SK-MEL-5 (cell line): ENCODE results near the gene CCDC12. TPM values are rescaled to one million over a fixed set of nuclear protein-coding genes. Genes with fewer than 3 reads are reported as not detected.
"Not testable (repeated sequence)": the region's sequence is repeated elsewhere in the genome, so short reads cannot be mapped to it uniquely, and the experiment has no call there.

ENCODE experiments used
- DNase-seq: peaks from one replicate; pipeline ENCODE4 v3.0.0-alpha.2; 2016; ENCODE audit warnings: low read depth, low spot score
- in situ Hi-C: cut with HindIII; loops from 2 replicates; pipeline ENCODE4 v1.10.0; 2016; ENCODE audit warnings: low sequenced_read_pairs, high pct_unique_total_duplicates, low pct_unique_long_range_greater_than_20kb
- total RNA-seq: library from RNA; depleted of rRNA; stranded (reverse); fragments of >200 nt; shearing (Covaris generic); gene quantifications from 2 replicates; pipeline ENCODE4 v1.2.3, GENCODE V29; 2014

CCDC12 gene
- total RNA-seq, 1 experiment from 2014 or later = 24.6 TPM

DNA sequence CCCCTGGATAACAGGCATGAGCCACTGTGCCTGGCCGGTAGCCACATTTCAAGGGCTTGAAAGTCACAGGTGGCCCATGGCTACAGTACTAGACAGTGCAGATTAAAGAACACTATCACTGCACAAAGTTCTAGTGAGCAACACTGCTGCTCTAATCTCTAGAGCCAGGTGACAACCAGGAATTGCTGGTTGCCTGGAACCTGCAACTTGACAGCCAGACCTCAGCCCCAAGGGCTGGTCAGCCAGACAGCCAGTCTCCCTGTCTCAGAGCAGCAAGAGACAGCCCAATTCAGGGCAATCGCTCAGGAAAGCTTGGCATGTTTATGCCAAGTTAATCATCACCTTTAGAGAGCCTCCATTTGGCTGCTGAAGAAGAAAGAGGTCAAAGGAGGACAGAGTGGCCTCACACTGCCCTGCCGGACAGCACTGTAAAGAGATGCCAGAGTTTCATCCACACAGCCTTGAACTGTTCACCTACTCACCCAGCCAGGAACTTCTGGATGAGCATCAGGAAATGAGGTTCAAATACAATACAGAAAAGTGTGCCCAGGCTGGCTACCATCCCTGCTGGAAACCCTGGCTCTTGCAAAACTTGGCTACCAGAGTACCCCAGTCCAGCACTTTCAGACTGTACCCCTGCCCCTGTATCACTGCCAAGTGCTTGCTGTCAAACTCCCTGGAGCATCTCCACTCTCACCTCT is 6.0 kb downstream of the CCDC12 start:
- in situ Hi-C loops = no loop called here
- no peak for DNase-seq

DNA sequence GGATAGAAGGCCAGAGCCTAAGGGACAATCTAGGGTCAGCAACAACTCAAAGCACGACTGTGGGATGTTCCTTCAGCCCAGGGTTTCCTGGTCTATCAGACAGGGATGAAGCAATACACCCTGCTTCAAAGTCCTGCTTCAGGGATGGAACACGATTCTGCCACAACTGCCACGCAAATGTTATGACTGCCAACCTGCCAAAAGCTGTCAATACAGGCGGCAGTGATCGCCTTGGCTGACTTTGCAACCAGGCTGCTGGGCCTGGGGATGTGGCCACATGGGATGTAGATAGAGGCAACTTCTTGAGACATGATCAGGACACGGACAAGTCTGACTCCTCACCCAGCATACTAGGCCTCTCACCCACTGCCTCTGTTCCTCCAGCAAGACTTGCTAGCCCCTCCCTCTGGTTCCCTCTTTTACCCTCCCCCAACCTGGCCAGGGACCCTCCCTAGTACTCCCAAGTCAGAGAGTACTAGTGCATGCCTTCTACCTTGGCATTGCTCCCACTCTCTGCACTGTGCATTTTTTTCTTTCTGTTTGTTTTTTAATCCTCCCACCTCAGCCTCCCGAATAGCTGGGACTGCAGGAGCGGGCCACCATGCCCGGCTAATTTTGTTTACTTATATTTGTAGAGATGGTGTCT is 7.6 kb downstream of the CCDC12 start:
- in situ Hi-C loops = no loop called here
- DNase-seq = no peak

DNA sequence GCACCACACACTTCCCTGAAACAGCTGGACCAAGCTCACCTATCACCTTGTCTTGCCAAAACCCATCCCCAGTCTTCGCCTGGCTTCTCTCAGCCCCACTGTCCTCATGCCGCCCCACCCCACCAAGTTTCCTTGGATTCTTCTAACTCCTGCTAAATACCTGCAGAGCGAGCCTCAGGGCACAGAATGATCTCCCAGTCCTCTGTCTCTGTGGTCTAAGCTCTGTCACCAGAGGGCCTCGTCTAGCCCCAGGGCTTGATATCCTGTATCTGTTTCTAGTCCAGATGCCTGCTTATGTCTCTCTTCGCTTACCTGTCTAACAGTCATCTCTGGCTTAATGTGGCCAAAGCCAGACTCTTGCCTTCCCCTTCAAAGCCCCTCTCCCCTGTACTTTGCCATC is 9.7 kb downstream of the CCDC12 start:
- no peak for DNase-seq
- in situ Hi-C loops = no loop called here

DNA sequence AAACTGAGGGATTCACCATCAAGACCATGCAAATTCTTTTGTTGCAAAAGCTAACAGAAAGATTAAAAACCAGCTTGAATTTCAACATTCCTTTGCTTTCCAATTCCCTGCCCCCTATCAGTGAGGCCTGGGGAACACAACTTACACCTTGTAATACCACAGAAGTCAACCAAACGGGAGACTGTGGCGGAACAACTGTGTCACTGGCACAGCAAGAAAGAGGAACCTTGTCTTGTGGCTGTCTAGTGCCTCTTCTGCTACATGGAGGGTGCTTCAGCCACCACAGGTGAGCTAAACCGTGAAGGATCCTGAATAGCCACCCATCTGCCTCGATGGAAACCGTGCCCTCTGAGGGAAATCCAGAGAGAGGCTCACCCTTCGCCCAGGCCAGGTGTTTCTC is 11.4 kb downstream of the CCDC12 start:
- DNase-seq = no peak
- in situ Hi-C loops = no loop called here

DNA sequence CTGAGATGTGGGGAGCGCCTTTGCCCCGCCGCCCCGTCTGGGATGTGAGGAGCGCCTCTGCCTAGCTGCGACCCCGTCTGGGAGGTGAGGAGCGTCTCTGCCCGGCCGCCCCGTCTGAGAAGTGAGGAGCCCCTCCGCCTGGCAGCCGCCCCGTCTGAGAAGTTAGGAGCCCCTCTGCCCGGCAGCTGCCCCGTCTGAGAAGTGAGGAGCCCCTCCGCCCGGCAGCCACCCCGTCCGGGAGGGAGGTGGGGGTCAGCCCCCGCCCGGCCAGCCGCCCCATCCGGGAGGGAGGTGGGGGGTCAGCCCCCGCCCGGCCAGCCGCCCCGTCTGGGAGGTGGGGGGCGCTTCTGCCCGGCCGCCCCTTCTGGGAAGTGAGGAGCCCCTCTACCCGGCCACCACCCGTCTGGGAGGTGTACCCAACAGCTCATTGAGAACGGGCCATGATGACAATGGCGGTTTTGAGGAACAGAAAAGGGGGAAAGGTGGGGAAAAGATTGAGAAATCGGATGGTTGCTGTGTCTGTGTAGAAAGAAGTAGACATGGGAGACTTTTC is 12.4 kb downstream of the CCDC12 start:
- in situ Hi-C loops, DNase-seq: not testable (repeated sequence)

DNA sequence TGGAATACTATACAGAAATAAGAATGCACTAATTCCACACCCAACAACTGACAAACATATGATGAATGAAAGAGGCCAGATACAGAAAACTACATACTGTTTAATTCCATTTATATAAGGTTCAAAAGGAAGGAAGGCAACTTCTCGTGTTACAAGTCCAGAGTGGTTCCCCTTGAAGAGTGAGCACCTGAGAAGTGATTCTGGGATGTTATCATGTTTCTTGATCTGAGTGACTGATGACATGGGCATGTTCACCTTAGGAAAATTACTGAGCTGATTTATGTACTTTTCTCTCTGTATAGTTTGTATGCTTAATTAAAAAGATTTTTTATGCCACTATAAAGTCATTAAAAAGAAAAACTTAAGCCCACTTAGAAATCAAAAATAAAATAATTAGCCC is 13.6 kb downstream of the CCDC12 start:
- in situ Hi-C loops = no loop called here
- no peak for DNase-seq

DNA sequence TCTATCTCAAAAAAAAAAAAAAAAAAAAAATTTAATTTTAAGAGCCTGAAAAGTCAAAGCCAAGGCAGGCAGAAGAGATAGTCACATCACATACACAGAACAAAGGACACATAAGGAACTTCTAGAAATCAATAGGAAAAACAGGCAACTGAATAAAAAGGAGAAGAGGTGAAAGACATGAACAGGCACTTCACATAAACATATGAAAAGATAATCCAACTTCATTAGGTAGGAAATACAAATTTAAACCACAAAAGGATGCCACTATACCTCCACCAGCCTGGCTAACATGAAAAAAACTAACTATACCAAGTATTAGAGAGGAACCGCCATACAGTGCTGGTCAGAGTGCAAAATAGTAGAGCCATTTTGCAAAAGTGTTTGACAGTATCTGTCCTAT is 14.1 kb downstream of the CCDC12 start:
- in situ Hi-C loops = no loop called here
- DNase-seq = no peak

DNA sequence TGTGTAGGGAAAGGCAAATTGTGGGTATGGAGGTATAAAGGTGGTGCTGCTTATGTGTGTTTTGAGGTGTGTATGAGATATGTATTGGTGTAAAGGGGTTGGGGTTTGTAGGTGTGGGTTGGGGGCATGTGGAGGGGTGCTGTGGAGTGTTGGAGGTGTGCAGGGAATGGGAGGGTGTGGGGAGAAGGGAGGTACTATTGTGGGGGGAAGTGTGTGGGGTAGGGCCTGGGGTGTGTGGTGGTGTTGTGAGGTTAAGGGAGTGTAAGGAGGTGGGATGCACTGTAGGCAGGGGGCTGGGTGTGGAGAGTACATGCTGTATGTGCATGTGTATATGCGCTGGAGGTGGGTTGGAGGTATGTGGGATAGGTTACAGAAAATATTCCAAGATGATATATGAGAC is 15.7 kb downstream of the CCDC12 start:
- DNase-seq = no peak
- in situ Hi-C loops = no loop called here

DNA sequence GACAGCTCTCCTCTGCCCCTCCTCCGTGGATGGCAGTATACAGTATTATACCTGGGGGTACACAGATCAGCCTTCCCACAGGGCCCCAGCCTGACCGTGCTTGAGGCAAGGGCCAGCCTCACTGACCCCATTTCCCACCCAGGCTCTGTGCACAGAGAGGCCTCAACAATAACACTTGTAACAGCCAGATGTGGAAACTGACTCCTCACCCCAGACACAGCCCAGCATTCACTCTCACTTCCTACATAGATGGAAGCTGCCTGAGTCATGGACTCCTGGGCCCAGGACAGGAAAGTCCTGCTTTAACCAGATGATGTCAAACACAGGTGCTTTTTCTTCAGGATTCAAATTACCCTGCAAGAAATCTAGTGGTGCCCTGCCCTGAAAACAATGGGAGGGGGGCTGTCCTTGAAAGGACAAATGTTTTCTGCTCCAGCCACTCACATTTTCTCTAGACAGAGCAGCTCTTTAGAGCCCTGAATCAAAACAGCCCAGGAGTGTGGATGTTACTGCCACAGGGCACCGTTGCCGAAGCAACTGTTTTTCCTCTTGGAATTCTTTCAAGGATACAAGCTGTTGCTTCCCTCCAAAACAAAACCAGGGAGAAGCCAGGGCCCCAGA is 16.4 kb downstream of the CCDC12 start:
- in situ Hi-C loops = no loop called here
- DNase-seq = no peak

DNA sequence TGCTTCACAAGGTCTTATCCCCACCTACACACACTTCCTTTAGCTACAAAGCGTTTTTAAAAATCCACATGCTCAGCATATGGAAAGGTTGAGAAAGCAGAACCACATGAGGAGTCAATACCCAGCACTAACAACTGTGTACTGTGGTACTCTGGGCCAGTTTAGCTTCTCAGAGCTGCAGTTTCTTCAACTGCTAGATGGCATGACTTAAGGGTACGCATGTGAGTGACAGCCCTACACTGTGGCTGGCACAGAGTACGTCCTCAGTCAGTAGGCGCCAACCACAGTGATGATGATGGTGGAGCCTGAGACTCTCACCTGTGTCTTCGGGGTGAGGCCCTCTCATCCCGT is 17.4 kb downstream of the CCDC12 start:
- in situ Hi-C loops = no loop called here
- no peak for DNase-seq

DNA sequence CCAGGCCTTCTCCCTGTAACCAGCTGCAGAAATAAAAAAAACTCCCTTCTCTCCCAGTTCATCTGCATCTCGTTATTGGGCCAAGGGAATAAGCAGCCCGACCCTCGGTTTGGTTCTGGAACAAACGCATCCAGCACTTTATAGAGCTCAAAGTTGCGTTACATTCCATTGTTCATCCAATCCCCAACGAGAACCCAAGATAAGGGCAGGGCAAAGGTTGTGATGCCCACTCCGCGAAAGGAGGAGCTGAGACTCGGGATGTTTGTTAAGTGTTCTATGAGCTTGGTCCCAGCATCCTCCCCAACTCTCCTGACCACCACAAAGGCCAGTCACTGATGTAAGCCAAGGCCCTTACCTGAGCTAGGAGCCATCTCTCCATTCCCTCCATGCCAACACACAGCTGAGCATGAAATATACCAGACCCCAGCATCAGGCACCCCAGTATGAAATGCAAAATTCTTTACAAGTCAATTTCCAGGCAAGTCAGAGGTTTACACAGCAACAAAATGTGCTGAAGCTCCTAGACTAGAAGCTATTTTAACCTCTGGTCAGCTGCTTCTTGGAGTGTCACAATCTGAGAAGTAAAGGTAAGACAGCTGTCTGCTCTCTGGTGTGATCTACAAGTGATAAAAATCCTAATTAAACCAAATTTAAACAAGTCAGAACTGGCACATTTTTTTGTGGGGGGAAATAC is 17.9 kb downstream of the CCDC12 start:
- no peak for DNase-seq
- in situ Hi-C loops = no loop called here

DNA sequence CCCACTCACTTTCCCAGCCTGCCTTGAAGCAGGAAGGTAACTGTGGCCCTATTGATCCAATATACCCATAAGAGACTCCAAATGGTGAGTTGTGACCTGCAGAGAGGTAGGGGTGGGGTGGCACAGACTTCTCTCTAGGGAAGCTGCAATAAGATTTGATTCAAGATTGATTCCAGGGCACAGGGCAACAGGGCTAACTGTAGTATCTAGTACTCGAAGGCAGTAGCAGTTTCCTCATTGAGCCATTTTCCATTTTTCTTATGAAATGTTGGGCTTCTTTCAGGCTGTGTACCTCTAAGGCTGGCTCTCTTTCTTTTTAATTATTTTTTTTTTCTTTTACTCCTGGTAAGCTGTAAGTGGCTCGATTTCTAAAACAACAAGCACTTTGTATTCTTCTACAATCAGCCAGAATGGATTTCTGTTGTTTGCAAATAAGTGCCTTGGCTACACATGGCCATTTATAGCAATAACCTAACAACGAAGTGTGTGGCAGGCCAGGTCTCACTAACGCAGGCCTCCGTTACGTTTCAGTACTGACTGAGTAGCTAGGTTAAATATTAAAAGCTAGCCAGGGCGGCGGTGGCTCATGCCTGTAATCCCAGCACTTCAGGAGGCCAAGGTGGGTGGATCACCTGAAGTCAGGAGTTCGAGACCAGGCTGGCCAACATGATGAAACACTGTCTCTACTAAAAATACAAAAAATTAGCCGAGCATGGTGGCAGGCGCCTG is 19.3 kb downstream of the CCDC12 start:
- in situ Hi-C loops = no loop called here
- no peak for DNase-seq

DNA sequence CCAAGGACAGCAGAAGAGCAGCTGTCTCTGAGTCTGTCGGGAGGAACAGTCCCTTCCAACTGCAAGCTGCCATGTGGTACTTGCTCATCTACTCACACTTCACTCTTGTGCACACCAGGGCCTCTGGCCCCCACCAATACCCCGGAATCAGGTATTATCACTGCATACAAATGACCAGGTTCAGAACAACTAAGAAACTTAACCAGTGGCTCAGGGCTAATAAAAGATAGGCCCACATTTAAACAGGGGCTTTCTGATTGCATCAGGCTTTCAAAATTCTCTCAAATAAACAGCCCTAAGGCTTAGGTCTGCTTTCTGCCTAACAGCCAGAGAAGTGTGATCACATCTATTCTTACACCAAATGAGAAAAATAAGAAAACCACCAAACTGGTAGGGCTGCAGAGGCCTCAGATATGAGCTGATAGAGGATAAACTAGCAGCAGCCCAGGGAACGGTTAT is 20.7 kb downstream of the CCDC12 start:
- no peak for DNase-seq
- in situ Hi-C loops = no loop called here

DNA sequence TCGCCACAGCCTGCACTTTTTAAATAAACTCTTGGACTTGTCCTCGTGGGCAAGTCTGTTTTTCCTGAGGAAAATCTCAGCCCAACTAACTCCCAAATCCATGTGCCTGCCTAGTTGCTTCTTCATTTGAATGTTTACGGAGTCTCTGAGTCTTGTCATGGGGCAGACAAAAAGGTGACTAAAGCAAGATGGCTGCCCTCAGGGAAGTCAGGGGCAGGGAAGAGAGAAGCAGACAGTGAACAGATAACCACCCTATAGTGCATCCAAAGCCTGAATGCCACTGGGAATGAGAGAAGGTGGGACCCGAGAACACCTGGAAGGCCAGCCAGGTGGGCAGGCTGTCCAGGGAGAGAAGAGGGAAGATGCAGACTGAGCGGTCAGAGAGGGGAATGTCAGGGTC is 21.4 kb downstream of the CCDC12 start:
- in situ Hi-C loops = no loop called here
- DNase-seq = no peak

DNA sequence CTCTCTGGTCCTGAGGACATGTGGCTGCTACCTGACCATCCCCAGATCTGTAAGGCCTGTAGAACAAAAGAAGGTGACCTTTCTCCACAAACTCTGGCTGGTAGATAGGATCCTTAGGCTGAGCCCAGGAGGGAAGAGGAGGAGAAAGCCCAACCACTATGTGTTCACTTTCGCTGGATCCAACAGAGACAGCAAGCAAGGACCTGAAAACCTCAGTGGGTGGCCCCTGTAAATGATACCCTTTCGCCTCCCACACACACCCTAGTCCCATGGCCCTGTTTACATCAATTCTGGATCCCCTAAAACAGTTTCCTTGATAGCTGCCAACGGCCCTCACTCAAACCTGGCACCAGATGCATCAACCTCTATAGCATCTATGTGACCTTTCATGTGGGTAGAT is 22.4 kb downstream of the CCDC12 start:
- DNase-seq = no peak
- in situ Hi-C loops = no loop called here

DNA sequence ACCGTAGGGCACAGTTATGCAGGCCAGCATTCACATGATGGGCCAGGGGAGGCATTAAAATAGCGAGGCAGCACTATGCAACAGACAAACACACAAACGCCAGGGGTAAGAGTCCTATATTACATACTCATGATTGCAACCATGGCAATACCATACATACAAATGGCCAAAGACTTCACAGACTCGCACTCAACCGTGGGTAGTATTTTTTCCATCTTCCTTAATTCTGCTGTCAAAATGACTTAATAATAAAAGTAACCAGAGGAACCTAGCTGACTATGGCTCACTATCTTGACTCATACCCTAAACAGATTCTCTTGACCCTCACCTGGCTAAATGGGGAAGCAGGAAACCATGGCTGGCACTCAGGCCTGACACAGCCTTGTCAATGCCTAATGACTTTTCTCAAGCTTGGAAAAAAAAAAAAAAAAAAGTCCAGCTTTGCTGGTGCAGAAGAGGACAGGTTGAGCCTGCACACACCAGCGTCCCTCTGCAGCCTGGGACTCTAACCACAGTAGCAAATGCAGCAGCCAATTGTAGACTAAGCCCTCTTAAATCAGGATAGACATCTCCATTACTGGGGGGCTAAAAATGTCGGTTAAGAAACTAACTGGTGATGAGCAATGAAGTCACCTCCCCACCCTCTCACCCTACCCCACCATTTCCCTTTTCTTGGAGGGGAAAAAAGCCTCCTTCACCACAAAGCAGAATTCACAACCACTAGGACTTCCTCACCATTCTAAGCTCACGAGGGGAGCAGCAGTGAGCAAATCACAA is 23.1 kb downstream of the CCDC12 start:
- in situ Hi-C loops = no loop called here
- DNase-seq = no peak

DNA sequence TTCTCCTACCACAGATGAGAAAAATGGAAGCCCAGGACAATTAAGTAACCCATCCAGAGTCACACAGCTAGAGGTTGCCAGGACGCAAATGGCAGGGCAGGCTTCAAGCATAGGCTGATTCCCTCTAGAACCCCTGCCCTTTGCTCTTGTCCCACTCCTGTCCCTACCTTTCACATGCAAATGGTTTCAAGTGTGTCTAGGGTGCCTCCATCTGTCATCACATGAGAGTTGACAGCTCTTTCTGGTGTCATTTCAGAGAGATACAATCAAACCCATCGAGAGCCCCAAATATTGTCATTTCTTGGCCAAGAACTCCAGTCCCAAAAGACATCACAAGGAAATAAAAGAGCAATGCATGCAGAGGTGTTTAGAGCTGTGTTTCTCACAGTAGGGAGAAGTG is 23.7 kb downstream of the CCDC12 start:
- no peak for DNase-seq
- in situ Hi-C loops = no loop called here
